ENCODE results near the gene ANKFY1.

Gene ANKFY1

DNA sequence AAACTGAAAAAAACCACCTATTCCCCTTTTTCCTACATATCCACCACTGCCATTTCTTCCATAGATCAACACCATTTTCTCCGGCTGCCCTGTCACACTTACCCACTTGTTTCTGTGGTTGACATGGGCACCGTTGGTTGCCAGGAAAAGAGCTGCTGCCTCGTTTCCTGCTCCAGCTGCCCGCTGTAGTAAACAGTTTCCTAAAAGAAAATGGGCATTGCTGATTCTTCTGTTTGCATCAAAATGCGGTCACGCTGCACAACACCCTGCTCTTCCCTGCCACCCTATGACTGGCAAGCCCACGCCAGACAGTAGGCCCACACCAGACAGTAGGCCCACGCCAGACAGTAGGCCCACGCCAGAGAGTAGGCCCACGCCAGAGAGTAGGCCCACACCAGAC, 74.5 kb downstream of the ANKFY1 start:
- TF ChIP-seq, protein P1, sequence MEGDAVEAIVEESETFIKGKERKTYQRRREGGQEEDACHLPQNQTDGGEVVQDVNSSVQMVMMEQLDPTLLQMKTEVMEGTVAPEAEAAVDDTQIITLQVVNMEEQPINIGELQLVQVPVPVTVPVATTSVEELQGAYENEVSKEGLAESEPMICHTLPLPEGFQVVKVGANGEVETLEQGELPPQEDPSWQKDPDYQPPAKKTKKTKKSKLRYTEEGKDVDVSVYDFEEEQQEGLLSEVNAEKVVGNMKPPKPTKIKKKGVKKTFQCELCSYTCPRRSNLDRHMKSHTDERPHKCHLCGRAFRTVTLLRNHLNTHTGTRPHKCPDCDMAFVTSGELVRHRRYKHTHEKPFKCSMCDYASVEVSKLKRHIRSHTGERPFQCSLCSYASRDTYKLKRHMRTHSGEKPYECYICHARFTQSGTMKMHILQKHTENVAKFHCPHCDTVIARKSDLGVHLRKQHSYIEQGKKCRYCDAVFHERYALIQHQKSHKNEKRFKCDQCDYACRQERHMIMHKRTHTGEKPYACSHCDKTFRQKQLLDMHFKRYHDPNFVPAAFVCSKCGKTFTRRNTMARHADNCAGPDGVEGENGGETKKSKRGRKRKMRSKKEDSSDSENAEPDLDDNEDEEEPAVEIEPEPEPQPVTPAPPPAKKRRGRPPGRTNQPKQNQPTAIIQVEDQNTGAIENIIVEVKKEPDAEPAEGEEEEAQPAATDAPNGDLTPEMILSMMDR (IDR thresholded peaks at IDR 0.05; ENCODE audit: low read depth, low read length, missing control alignments), result no peak
- H3K4me3 ChIP-seq (replicated peaks; ENCODE audit: low read depth, low read length), result no peak overlapping the region
- DNase-seq (ENCODE audit: extremely low read depth, low read depth), result no peak

DNA sequence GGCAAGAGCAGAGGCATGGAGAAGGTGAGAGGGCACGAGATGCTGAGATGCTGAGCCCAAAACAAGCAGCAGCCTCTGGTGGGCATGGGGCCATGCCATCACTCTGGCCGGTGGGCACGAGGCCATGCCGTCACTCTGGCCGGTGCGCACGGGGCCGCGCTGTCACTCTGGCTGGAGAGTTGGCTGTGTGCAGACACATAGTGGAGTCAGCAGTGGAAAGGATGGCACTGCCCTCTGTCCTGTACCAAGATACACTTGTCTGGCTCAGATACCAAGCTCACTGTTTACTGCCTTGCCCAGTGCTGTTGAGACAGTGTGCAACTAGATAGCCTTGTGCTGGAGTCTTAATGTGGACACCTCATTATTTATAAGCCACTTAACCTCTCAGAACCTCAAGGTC, 75.7 kb downstream of the ANKFY1 start:
- H3K4me3 ChIP-seq (replicated peaks; ENCODE audit: low read depth, low read length), result no peak overlapping the region
- TF ChIP-seq, protein P1 (IDR thresholded peaks at IDR 0.05; ENCODE audit: low read depth, low read length, missing control alignments), result no peak
- DNase-seq (ENCODE audit: extremely low read depth, low read depth), result no peak

DNA sequence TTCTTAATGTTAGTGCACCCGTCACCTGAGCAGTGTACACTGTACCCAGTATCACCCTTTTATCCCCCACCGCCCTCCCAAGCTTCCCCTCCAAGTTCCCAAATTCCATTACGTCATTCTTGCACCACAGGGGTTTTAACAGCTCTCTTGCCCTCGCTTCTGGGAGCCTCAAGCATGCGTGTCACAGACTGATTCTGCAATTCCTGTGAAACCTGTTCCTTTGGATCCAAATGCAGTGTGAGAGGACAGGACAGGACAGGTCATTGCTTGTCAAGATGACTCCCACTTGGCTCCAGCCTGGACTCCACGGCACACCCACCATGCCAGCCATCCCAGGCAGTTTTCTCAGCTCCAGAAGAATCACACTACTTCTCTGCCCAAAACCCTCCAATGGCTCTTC, 76.7 kb downstream of the ANKFY1 start:
- no peak overlapping the region for H3K4me3 ChIP-seq (replicated peaks; ENCODE audit: low read depth, low read length)
- DNase-seq (ENCODE audit: extremely low read depth, low read depth), result no peak
- TF ChIP-seq, protein P1 (IDR thresholded peaks at IDR 0.05; ENCODE audit: low read depth, low read length, missing control alignments), result no peak

DNA sequence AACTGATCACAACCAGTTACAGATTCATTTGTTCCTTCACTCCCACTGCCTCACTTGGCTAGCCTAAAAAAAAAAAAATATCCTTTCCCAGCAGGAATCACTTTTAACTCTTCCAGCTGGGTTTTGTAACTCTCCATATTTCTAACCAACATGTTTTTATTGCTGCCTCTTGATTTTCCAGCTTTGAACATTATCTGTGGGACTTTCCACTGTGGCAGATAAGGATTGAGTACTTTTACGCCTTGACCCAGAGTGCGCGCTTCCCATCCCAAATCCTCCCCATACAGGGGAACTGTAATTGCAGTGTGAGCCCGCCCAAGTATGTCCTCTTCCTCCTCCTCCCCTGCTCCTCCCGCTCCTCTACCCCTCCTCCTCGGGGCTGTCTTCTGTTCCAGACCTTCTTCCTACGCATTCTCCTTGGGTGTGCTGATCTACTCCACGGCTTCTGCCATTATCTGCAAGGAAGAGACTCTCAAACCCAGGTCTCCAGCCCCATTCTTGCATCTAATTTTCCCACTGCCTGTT, 77.4 kb downstream of the ANKFY1 start:
- no peak overlapping the region for H3K4me3 ChIP-seq (replicated peaks; ENCODE audit: low read depth, low read length)
- TF ChIP-seq, protein P1 (IDR thresholded peaks at IDR 0.05; ENCODE audit: low read depth, low read length, missing control alignments), result no peak
- no peak for DNase-seq (ENCODE audit: extremely low read depth, low read depth)

DNA sequence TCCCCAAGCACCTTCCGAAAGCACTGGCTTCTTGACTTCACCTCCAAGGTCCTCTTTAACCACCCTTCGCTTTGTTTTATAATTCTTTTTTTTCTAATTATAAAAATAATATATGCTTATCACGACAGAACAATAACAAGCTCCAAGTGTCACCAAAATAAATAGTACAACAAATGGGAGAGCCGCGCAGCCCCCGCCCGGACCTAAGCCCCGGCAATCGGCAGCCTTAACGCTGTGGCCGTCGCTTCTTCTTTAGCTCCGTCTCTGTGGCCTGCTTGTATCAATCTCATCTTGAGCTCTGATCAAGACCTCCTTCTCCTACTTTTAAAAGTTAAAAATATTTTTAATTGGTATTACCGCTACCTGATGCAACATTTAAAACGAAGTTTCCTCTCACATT, 78.1 kb downstream of the ANKFY1 start:
- H3K4me3 ChIP-seq (replicated peaks; ENCODE audit: low read depth, low read length), result no peak overlapping the region
- no peak for DNase-seq (ENCODE audit: extremely low read depth, low read depth)
- TF ChIP-seq, protein P1 (IDR thresholded peaks at IDR 0.05; ENCODE audit: low read depth, low read length, missing control alignments), result no peak

DNA sequence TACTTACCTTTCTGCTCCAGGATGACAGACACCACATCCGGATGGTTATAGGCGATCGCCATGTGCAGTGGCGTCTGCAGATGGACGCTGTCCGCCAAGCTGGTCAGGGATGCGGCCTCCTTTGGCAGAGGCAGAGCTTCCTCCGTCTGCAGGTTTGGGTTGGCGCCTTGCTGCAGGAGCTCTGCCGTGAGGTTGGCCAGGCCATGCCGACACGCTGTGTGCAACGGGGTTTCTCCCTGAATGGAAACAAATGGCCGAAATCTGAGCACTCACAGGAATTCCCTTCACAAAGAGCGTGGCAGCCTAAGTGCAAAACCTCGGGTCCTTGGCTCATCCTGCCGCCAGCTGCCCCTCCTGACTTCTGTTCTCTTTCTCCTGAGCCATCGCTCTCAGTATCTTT, 79.0 kb downstream of the ANKFY1 start:
- no peak overlapping the region for H3K4me3 ChIP-seq (replicated peaks; ENCODE audit: low read depth, low read length)
- TF ChIP-seq, protein P1 (IDR thresholded peaks at IDR 0.05; ENCODE audit: low read depth, low read length, missing control alignments), result no peak
- DNase-seq (ENCODE audit: extremely low read depth, low read depth), result no peak

DNA sequence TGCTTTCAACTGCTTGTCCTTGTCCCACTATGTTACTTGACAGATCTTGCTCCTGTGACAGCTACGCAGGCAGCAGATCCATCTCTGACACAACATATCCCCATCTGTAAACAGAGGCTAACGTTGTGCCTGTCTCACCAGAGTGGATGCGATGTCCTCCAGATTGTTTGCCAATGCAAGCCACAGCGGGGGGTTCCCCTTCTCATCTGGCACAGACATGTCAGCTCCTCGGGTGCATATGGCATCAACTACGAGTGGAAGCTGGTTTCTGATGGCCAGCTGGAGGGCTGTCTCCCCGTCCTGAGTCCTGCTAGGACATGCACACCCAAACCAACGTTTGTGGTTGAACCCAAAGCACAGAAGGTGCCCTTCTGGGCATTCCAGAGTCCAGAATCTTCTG, 81.7 kb downstream of the ANKFY1 start:
- DNase-seq (ENCODE audit: extremely low read depth, low read depth), result no peak
- no peak overlapping the region for H3K4me3 ChIP-seq (replicated peaks; ENCODE audit: low read depth, low read length)
- TF ChIP-seq, protein P1 (IDR thresholded peaks at IDR 0.05; ENCODE audit: low read depth, low read length, missing control alignments), result no peak
